ENCODE data around the gene MICAL1. TPM values are rescaled to one million over a fixed set of nuclear protein-coding genes. Genes with fewer than 3 reads are reported as not detected.
A peak's percentile ranks its signal among the peaks of the same experiment; 100 is the strongest.

MICAL1 gene
- total and polyA plus RNA-seq, 2 of the 8 experiments (the other 6 are each of a cell fraction or from before 2014, with no cell fraction given): 42.5 to 55.4 TPM

- Histone ChIP-seq H2BK120ac (replicated peaks; ENCODE audit: low read depth, low read length) (no peak overlapping the region), H2AK5ac (ENCODE audit: low read depth, low read length) (no peak overlapping the region), H4K8ac (ENCODE audit: extremely low read depth, insufficient read depth, low read length) (no peak overlapping the region), H2BK12ac (ENCODE audit: low read depth, low read length) (no peak overlapping the region), H2BK20ac (ENCODE audit: low read length) (no peak overlapping the region), H3K23ac (ENCODE audit: insufficient read length) (no peak overlapping the region), H4K20me1 (replicated peaks in 1 of 2; ENCODE audit: control insufficient read depth in 1 of 2, insufficient read depth in 2 of 2, low read length in 2 of 2) (peaks cover 6 to 18% of the 10 kb centered on the region in 2 experiments), H3K79me1 (ENCODE audit: low read depth, low read length) (no peaks in the 10 kb centered on the region; the same call in 1 of the 2 replicates), H3K4ac (replicated peaks; ENCODE audit: insufficient read length, low read depth, low read length) (no peak overlapping the region), H3K56ac (replicated peaks; ENCODE audit: insufficient read length, low read depth, low read length) (no peak overlapping the region), H2AFZ (ENCODE audit: low read length) (no peak overlapping the region), H4K91ac (replicated peaks; ENCODE audit: insufficient read length, low read length) (no peak overlapping the region), H3K4me3 (ENCODE audit: extremely low read depth in 1 of 4, insufficient read depth in 2 of 4, low read depth in 3 of 4, low read length in 4 of 4) (no peak overlapping the region), H3K4me2 (ENCODE audit: insufficient read depth in 1 of 2, low read depth in 2 of 2, low read length in 2 of 2) (no peak overlapping the region), H3K14ac (ENCODE audit: insufficient read length) (no peak overlapping the region), H3K9ac (replicated peaks in 1 of 4; ENCODE audit: extremely low read depth in 1 of 4, low read depth in 3 of 4, low read length in 3 of 4) (no peak overlapping the region), H2BK5ac (ENCODE audit: low read depth, low read length) (no peak overlapping the region), H3K4me1 (replicated peaks in 1 of 4; ENCODE audit: control insufficient read depth in 3 of 4, insufficient read depth in 4 of 4, low read length in 3 of 4) (peaks cover 0 to 2% (median under 1%) of the 10 kb centered on the region in 4 experiments; a peak in 3 of 7 replicates), H3K18ac (ENCODE audit: extremely low read depth, low read length) (no peak overlapping the region), H3K36me3 (ENCODE audit: control insufficient read depth in 2 of 4, insufficient read depth in 4 of 4, low read length in 3 of 4) (peaks cover 11 to 53% (median 27%) of the 10 kb centered on the region in 4 experiments; a peak in 7 of 8 replicates), H3K79me2 (ENCODE audit: control insufficient read depth in 1 of 2, insufficient read depth in 2 of 2, low read length in 2 of 2) (peaks cover 0 to 3% of the 10 kb centered on the region in 2 experiments; a peak in 1 of 4 replicates), H3K27ac (ENCODE audit: low read depth, low read length) (no peak overlapping the region), H2BK15ac (ENCODE audit: low read length) (no peak overlapping the region), H4K5ac (ENCODE audit: insufficient read length, low read depth, low read length) (no peak overlapping the region), H3K23me2 (ENCODE audit: low read depth, low read length) (no peaks in the 10 kb centered on the region; the same call in 1 of the 2 replicates), H3K27me3 (replicated peaks in 1 of 4; ENCODE audit: control insufficient read depth in 3 of 4, extremely low read depth in 1 of 4, insufficient read depth in 3 of 4, low read length in 3 of 4) (no peaks in the 10 kb centered on the region), H3K9me3 (ENCODE audit: insufficient read depth in 2 of 2, low read depth in 1 of 2, low read length in 1 of 2) (no peaks in the 10 kb centered on the region)
- DNase-seq (ENCODE audit: low read depth in 1 of 2, low spot score in 2 of 2) (peak in 1 of 2 experiments; percentile 27), FAIRE-seq (no peak)
- POLR2A ChIA-PET (ENCODE audit: partially characterized antibody): interaction anchor here (1.2 to 1.6 kb wide), 3 partner anchors 9 to 37 kb away, joined by 3 to 10 read pairs (median 3); partner anchors contain the start of gene MICAL1
- TF ChIP-seq SIN3A (conservative IDR thresholded peaks at IDR 0.05 in 1 of 2, IDR thresholded peaks at IDR 0.05 in 1 of 2; ENCODE audit: low read depth in 1 of 2, low read length in 2 of 2): no peak
- no peak for TF ChIP-seq CREB1 (IDR thresholded peaks at IDR 0.05)
- TF ChIP-seq SP4 (IDR thresholded peaks at IDR 0.05; ENCODE audit: low read length): no peak
- no peak for TF ChIP-seq BCL11A (IDR thresholded peaks at IDR 0.05; ENCODE audit: low read depth in 2 of 2, low read length in 2 of 2)
- TF ChIP-seq, protein P1, sequence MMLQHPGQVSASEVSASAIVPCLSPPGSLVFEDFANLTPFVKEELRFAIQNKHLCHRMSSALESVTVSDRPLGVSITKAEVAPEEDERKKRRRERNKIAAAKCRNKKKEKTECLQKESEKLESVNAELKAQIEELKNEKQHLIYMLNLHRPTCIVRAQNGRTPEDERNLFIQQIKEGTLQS (IDR thresholded peaks at IDR 0.05; ENCODE audit: insufficient read depth, low read depth, low read length): no peak
- TF ChIP-seq CTBP2 (IDR thresholded peaks at IDR 0.05; ENCODE audit: borderline replicate concordance, insufficient read depth, insufficient read length, low read length): no peak
- TF ChIP-seq SP2 (IDR thresholded peaks at IDR 0.05; ENCODE audit: low read length): no peak
- CTCF ChIA-PET (ENCODE audit: partially characterized antibody): interaction anchor here (1.0 to 2.2 kb wide), 3 partner anchors 10 to 20 kb away, joined by 3 to 11 read pairs (median 4); no protein-coding TSS in a partner anchor
- 89% methylated on average over 8 of the region's 10 CpGs; no CpG with 5 or more reads in 1 of the 2 experiments for WGBS, 2 experiments (ENCODE audit: extremely low coverage in 1 of 2, insufficient coverage in 1 of 2, insufficient read length in 1 of 2, insufficient replicate concordance in 2 of 2, low coverage in 1 of 2, low lambda C conversion rate in 2 of 2, missing lambda C conversion rate in 1 of 2)
Measured at GRCh38 chr6:109447087-109447486, 8.5 kb downstream of the MICAL1 start.

All from H1 (cell line).